NCI-H524 treated with DMSO at 0.1 percent for 48 hours (cell line): ENCODE results near the gene SREBF2.

Experiments used
- DNase-seq: peaks from one replicate; lab custom pipeline; 2025; lab: John Stamatoyannopoulos, UW

Gene SREBF2

GRCh38 chr22:41832553-41833368 lies at the start of gene SREBF2:
Gene SREBF2, plus strand, starts transcription at chr22:41833105. Its CDS starts 166 bp downstream, at chr22:41833271.
- peak; percentile 99 for DNase-seq

- DNase-seq = peak; percentile 98
Measured at GRCh38 chr22:41787331-41787730, 45.6 kb upstream of the SREBF2 start.

GRCh38 chr22:41793871-41794270 lies 39.0 kb upstream of the SREBF2 start:
- DNase-seq = no peak

- DNase-seq = no peak
Measured at GRCh38 chr22:41798736-41799135, 34.2 kb upstream of the SREBF2 start.

GRCh38 chr22:41799486-41800347 lies 33.2 kb upstream of the SREBF2 start:
- DNase-seq = no peak

- DNase-seq = peak; percentile 50
Measured at GRCh38 chr22:41800348-41801146, 32.4 kb upstream of the SREBF2 start, which contains the start of gene CCDC134. Gene CCDC134, plus strand, starts transcription at chr22:41800679. Its CDS starts 8,212 bp downstream, at chr22:41808891.

- no peak for DNase-seq
Measured at GRCh38 chr22:41801147-41801819, 31.6 kb upstream of the SREBF2 start.

- DNase-seq = no peak
Measured at GRCh38 chr22:41801886-41802285, 31.0 kb upstream of the SREBF2 start.

- no peak for DNase-seq
Measured at GRCh38 chr22:41805639-41806038, 27.3 kb upstream of the SREBF2 start.

- no peak for DNase-seq
Measured at GRCh38 chr22:41808400-41808799, 24.5 kb upstream of the SREBF2 start.

- no peak for DNase-seq
Measured at GRCh38 chr22:41810022-41810421, 22.9 kb upstream of the SREBF2 start.

GRCh38 chr22:41812805-41813545 lies 19.9 kb upstream of the SREBF2 start:
- DNase-seq = no peak

- DNase-seq = no peak
Measured at GRCh38 chr22:41813726-41814410, 19.0 kb upstream of the SREBF2 start.

GRCh38 chr22:41815716-41816115 lies 17.2 kb upstream of the SREBF2 start:
- no peak for DNase-seq

- DNase-seq = peak; percentile 23
Measured at GRCh38 chr22:41816241-41816640, 16.7 kb upstream of the SREBF2 start.

- DNase-seq = no peak
Measured at GRCh38 chr22:41816871-41817270, 16.0 kb upstream of the SREBF2 start.

- DNase-seq = no peak
Measured at GRCh38 chr22:41818011-41818410, 14.9 kb upstream of the SREBF2 start.

GRCh38 chr22:41818596-41818995 lies 14.3 kb upstream of the SREBF2 start:
- no peak for DNase-seq

- DNase-seq = no peak
Measured at GRCh38 chr22:41819257-41819656, 13.6 kb upstream of the SREBF2 start.

- DNase-seq = no peak
Measured at GRCh38 chr22:41820447-41820846, 12.5 kb upstream of the SREBF2 start.
